Gastrocnemius medialis (tissue), 4 donors: ENCODE results near the gene TMEM26.

Experiments
- CTCF ChIP-seq, 5 experiments: fragments of 450-650 bp in 3 of 5; fragments of 200-600 bp in 2 of 5; sonication (generic) in 2 of 5; IDR thresholded peaks in 4 of 5; conservative IDR thresholded peaks in 1 of 5; 1 replicate in 4 of 5; 2 replicates in 1 of 5; pipeline ENCODE4 v1.5.1; 2016 to 2019; ENCODE audit warnings: antibody characterized with exemption in 5 of 5, mild to moderate bottlenecking in 3 of 5, moderate library complexity in 3 of 5
- POLR2A ChIP-seq, 2 donors: fragments of 450-650 bp; IDR thresholded peaks; one replicate each; pipeline ENCODE4 v1.6.1; 2017; ENCODE audit warnings: antibody characterized with exemption in 2 of 2, mild to moderate bottlenecking in 2 of 2, moderate library complexity in 2 of 2

DNA sequence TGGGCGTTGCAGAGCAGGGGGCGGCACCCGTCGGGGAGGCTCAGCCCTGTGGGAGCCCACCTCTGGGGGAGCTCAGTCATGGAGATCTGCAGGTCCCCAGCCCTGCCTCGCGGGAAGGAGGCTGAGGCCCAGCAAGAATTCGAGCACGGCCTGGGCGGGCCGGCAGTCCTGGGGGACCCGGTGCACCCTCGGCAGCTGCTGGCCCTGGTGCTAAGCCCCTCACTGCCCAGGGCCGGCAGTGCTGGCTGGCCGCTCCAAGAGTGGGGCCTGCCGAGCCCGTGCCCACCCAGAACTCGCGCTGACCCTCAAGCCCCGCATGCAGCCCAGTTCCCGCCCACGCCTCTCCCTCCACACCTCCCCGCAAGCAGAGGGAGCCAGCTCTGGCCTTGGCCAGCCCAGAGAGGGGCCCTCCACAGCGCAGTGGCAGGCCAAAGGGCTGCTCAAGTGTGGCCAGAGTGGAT, 76.2 kb downstream of the TMEM26 start:
- no peak for TF ChIP-seq CTCF (IDR thresholded peaks at IDR 0.05 in 4 of 5, conservative IDR thresholded peaks at IDR 0.05 in 1 of 5)
- no peak for TF ChIP-seq POLR2A (IDR thresholded peaks at IDR 0.05)
